Occipital lobe (tissue), 2 donors: Measurements from ENCODE around the gene MYL7. TPM values are rescaled to one million over a fixed set of nuclear protein-coding genes. Genes with fewer than 3 reads are reported as not detected.

Experiments used
- DNase-seq: peaks from one replicate; lab custom pipeline; 2025; lab: John Stamatoyannopoulos, UW
- total RNA-seq: library from RNA; depleted of rRNA; stranded (reverse); fragments of >200 nt; gene quantifications from one replicate; pipeline ENCODE4 v1.2.3, GENCODE V29; 2014

Gene MYL7
- total RNA-seq, 1 donor from 2014 or later = not detected

- no peak for DNase-seq
These were observed 10.1 kb upstream of the MYL7 start for GRCh38 chr7:44150966-44151941.

DNA sequence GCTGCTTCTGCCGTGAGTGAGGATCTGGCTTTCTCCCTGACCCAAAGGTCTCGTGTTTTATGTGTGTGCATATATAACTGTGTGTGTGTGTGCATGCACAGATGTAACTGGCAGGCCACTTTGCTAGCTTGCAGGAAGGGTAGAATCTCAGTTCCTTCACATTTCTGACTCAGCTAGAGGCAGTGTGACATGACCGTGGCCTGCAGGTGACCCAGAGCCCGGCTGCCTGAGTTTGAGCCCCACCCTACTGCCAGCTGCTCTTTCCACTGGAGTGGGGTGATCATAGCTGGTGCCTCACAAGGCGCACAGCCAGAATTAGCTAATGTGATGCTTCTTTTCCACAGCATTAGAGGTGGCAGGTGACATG lies 9.3 kb upstream of the MYL7 start:
- no peak for DNase-seq

DNA sequence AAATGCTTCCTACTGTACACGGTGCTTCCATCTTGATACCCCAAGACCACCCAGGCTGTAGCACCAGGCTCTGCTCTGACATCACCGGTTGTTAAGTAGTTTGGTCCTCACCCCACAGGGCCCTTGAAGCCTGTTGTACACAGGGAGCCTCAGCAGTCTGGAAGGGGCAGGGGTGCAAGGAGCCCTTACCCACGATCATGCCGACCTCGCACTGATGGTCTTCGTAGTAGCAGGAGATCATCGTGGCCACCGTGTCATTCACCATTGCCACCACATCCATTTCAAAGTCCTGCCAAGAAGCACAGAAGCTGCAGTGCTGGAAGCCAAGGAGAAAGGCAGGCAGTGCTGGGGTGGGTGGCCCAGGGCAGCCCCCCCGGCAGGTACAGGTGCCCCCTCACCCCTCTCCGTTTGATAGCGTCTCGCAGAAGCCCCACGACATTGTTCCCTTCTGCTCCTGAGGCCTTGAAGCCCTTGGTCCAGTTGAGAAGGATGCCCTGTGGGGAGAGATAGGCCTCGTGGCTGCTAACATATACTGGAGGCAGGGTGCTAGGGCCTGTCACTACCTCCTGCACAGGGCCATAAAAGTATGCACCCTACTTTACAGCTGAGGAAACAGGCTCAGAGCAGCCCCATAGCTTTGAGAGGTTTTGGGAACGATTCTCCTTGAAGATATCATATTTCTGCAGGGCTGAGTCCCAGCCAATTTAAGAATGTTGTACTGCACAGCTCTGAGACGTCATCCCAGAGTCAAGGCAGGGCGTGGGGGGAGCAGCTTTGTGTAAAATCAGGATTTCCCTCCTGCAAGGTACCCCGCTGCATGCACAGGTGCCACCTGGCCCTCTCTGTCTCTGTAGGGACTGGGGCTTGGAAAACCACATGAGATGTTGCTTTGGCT lies 8.7 kb upstream of the MYL7 start:
- DNase-seq = no peak

- DNase-seq = no peak
These were observed 7.9 kb upstream of the MYL7 start for GRCh38 chr7:44148961-44149536.

GRCh38 chr7:44148166-44148565 lies 7.0 kb upstream of the MYL7 start:
- DNase-seq = no peak

DNA sequence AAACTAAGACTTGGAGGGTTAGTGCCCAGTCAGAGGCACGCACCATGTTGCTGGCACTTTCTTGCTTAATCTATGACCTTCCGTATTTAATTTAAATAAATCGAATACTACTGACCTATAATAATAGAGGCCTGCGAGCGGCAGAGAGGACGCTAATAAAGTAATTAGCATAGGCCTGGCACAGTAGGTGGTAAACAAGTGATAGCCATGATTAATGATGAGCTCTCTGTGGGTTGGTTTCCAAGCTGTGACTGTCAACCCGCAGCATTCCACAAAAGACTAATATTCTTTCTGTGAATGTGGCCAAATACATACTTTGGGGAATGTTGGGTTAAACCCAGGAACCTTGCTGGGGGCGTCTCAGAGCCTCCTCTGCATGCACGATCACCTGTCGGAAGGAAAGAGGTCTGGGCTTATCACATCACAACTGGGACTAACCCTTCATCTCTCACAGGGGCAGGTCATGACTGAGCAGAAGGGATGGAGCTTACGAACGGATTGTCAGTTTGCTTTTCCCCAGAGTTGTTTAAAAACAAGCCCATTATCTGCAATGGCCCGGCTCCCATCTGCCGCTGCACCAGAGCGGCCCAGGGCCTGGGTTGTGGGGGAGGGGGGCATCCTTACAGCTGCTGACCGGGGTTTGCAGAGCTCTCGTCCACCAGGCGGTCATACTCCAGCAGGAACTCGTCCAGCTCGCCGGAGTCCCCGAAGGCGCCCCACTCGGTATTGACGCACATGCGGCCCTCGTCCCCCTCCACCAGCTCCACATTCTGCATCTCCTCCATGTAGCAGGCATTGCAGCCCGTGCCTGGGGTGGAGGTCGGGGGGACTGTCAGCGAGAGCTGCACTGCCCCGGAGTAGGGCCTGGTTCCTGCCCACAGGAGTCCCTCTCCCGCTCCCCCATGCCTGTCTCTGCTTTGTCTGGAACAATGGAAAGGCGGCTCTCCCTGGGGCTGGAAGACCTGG lies 6.2 kb upstream of the MYL7 start:
- no peak for DNase-seq

DNA sequence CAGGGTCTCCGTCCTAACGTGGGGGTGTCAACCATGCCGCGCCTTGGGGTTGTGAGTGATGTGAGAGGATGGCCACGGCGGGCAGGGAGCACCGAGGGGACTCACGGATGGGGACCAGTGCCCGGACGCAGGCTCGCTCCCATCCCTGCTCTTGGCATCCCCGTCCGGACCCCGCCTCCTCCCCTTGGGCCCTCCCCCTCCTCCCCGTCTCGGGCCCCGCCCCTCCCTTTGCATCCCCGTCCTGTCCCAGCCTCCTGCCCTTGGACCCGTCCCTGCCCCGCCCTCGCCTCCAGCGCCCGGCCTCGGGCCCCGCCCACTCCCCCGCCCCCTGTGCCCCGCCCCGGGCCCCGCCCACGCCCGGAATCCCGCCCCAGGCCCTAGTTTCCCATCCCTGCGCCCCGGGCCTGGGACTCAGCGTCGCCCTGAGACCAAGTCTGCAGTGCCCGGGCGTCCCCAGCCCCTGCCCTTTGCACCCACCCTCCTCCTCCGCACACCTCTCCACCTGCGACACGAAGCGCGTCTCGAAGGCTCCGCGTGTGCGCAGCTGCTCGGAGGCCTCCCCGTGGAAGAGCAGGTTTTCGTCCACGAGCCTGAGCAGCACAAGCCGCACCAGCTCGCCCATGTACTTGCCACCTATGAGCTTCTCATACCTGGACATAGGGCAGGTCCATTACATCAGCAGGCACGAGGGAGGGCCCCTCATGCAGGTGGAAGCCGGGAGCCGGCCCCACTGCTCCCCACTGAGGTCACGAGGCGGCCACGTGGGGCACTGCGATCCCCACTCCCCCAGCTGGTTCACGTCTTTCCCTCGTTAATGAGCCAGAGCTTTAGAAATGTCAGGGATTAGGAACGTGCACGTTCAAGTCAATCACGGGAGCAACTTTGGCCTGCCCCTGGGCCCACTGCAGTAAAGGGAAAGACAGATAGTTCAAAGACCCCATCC lies 5.1 kb upstream of the MYL7 start:
- peak; percentile 54 for DNase-seq

DNA sequence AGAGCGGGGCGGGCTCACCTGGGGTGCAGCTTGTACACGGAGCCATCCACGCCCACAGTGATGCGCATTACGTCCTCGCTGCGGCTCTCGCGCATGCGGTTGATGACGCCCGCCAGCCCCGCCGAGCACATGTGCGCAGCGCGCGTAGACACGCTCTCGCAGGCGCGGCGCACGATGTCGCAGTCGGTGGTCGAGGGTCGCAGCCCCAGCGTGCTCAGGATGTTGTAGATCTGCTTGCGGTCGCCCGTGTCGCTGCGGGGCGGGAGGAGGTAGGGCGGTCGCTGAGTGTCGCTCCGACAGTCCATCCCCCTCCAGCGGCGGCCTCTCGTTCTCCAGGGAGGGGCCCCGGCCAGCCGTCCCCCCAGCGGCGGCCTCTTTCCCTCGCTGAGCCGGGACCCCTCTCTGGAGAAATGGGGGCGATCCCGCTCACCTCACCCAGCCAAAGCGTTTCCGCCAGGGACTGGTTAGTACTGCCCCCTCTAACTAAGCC lies 4.4 kb upstream of the MYL7 start:
- peak; percentile 29 for DNase-seq

- DNase-seq = no peak
These were observed 3.9 kb upstream of the MYL7 start for GRCh38 chr7:44144968-44145478.

GRCh38 chr7:44144426-44144967 lies 3.4 kb upstream of the MYL7 start:
- DNase-seq = no peak

DNA sequence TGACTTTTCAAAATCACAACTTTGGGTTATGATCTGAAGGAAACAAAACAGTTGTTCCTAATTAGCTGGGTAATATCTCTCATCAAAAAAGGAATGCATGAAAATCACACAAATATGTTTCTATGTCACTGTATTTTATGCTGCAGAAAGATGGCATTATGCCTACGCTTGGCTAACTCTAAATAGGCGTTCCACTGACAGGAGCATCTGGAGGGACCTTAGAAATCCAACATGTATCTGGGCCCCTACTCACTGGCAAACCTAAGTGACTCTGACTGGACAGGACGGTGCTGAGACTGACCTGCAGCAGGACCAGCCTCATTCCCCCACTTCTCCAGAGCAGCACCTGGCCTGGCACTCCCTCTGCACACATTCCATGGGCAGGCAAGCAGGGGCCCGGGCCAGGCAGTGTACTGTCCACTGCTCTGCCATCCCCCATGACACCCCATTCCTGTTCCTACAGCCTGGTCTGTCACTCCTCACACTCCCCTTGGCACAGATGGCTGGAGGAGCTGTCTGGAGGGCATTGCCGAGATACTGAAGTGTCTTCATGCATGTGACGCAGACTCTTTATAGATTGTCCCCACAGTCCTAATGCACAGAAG lies 2.6 kb upstream of the MYL7 start:
- DNase-seq = no peak

DNA sequence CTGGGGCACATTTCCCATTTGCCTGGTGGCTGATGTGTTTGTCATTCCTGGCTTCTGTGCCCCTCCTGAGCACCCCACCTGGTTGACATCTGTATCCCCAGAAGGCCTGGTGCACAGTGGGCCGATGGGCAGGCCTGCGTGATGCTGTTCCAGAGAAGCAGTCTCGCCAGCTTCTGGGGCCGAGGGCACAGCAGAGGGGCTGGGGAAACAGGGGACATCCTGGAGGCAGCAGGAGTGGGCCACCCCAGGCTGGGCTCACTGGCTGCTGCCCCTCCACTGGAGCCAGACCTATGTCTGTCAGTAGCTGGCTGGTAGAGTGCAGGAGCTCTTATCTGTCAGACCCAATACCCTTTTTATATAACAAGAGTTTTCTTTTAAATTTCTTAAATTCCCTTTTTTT lies 896 bp upstream of the MYL7 start:
- no peak for DNase-seq

DNA sequence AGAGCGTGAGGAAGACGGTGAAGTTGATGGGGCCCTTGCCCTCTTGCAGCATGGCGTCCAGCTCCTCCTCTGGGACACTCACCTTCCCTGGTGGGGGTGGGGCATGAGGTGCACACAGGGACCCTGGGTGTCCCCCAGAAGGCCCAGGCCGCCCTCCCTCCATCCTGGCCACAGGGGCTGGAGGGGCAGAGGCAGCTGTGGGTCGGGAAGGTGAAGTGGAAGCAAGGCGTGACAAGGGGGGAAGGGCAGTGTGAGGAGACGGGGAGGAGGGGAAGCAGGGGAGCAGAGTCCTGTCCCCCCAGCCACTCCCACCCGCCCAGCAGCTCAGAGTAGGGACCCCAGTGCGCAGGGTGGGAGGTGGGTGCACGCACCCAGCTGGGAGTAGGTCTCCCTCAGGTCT lies 791 bp downstream of the MYL7 start:
- DNase-seq = no peak

DNA sequence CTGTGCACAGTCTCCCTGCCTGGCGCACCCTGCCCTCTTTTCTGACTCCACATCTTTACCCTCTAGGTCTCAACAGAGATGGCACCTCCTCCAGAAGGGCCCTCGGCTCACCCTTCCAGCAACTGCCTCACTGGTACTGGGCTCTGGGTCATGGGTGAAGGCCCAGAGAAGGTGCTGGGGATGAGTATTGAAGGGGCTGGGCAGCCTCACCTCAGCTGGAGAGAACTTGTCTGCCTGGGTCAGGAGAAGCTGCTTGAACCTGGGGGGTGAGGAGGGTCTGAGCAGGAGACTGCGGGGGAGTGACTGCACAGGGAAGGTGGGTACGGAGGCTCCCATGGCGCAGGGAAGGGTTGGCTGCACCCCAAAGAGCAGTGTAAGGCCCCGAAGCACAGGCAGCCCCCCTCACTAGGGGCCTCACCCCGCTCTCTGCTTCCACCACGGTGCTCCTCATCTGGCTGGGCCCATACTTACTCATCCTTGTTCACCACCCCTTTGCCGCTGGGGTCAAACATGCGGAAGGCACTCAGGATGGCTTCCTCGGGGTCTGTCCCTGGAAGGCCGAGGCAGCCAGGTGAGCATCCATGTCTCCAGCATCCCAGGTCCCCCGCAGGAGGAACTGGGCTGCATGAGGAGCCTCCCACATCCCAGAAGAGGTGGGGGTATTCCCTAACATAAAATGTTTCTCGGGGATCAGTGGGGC lies 1.7 kb downstream of the MYL7 start:
- DNase-seq = no peak

GRCh38 chr7:44138698-44139097 lies 2.4 kb downstream of the MYL7 start:
- DNase-seq = no peak

- no peak for DNase-seq
These were observed 4.4 kb downstream of the MYL7 start for GRCh38 chr7:44136731-44137130.

- no peak for DNase-seq
These were observed 6.0 kb downstream of the MYL7 start for GRCh38 chr7:44134943-44135628.
